Sigmoid colon (tissue), 4 donors: ENCODE measurements around the gene MRPL21.

Experiments
- CTCF ChIP-seq, 4 experiments: fragments of 450-650 bp in 3 of 4; fragments of 200-600 bp in 1 of 4; IDR thresholded peaks; one replicate each; pipeline ENCODE4 v1.5.1; 2016 to 2019; ENCODE audit warnings: antibody characterized with exemption in 4 of 4, mild to moderate bottlenecking in 3 of 4, moderate library complexity in 2 of 4
- EP300 ChIP-seq, 4 donors: sonication (generic); formaldehyde crosslinking; IDR thresholded peaks; one replicate each; pipeline ENCODE4 v1.6.1; 2017; ENCODE audit warnings: antibody characterized with exemption in 4 of 4
- POLR2A ChIP-seq, 2 donors: fragments of 450-650 bp; IDR thresholded peaks; one replicate each; pipeline ENCODE4 v1.6.1; 2016; ENCODE audit warnings: antibody characterized with exemption in 2 of 2, mild to moderate bottlenecking in 2 of 2, moderate library complexity in 2 of 2

DNA sequence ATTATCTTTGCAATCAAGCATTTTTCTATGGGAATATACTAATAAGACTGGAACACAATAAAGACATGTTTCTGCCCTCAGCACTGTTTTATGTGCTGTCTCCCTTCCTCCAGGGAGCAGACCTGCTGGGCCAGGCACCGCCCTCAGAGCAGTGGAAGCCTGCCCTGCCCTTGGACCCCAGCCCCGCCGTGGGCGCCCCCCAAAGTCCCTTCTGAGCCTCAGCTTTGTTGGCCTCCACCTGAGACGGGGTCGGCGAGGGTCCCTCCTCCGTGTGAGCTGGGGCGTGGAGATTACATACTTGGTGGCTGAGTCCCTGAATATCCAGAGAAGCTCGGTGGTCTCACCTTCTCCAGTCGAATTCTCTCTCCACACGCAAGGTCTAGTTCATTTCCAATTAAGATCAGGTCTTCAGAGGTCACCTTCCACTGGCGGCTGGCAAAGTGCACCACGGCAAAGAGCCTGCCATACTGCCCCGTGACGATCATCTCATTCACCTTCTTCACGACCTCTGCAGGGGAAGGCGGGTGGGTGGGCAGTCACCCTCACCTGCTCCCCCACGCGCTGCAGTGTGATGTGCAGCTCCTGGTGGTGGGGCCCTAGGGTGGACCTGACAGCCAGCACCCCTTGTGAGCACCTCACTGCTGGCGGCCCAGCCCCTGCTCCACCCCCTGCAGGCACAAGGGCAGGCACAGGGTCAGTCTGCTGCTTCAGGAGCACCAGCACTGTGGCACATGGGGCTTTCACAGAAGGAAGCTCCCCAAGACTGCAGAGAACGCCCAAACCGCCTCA, 7.3 kb downstream of the MRPL21 start:
- no peak for TF ChIP-seq EP300 (IDR thresholded peaks at IDR 0.05)
- no peak for TF ChIP-seq CTCF (IDR thresholded peaks at IDR 0.05)
- TF ChIP-seq POLR2A (IDR thresholded peaks at IDR 0.05), result no peak
